ENCODE measurements around the gene TMPRSS5.

- TF ChIP-seq, protein P1, sequence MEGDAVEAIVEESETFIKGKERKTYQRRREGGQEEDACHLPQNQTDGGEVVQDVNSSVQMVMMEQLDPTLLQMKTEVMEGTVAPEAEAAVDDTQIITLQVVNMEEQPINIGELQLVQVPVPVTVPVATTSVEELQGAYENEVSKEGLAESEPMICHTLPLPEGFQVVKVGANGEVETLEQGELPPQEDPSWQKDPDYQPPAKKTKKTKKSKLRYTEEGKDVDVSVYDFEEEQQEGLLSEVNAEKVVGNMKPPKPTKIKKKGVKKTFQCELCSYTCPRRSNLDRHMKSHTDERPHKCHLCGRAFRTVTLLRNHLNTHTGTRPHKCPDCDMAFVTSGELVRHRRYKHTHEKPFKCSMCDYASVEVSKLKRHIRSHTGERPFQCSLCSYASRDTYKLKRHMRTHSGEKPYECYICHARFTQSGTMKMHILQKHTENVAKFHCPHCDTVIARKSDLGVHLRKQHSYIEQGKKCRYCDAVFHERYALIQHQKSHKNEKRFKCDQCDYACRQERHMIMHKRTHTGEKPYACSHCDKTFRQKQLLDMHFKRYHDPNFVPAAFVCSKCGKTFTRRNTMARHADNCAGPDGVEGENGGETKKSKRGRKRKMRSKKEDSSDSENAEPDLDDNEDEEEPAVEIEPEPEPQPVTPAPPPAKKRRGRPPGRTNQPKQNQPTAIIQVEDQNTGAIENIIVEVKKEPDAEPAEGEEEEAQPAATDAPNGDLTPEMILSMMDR (IDR thresholded peaks at IDR 0.05 in 2 of 3, conservative IDR thresholded peaks at IDR 0.05 in 1 of 3; ENCODE audit: borderline replicate concordance in 1 of 3, insufficient read depth in 1 of 3, low read depth in 2 of 3, low read length in 2 of 3), result no peak
- TF ChIP-seq YY1 (IDR thresholded peaks at IDR 0.05; ENCODE audit: extremely low read depth, insufficient replicate concordance, low read depth, low read length), result no peak
- no peak for TF ChIP-seq FOSL1 (IDR thresholded peaks at IDR 0.05; ENCODE audit: low read depth)
- TF ChIP-seq POLR2AphosphoS5 (IDR thresholded peaks at IDR 0.05; ENCODE audit: low read depth, low read length), result no peak
- TF ChIP-seq EZH2phosphoT487 (IDR thresholded peaks at IDR 0.05; ENCODE audit: borderline replicate concordance), result no peak
- TF ChIP-seq, protein P2, sequence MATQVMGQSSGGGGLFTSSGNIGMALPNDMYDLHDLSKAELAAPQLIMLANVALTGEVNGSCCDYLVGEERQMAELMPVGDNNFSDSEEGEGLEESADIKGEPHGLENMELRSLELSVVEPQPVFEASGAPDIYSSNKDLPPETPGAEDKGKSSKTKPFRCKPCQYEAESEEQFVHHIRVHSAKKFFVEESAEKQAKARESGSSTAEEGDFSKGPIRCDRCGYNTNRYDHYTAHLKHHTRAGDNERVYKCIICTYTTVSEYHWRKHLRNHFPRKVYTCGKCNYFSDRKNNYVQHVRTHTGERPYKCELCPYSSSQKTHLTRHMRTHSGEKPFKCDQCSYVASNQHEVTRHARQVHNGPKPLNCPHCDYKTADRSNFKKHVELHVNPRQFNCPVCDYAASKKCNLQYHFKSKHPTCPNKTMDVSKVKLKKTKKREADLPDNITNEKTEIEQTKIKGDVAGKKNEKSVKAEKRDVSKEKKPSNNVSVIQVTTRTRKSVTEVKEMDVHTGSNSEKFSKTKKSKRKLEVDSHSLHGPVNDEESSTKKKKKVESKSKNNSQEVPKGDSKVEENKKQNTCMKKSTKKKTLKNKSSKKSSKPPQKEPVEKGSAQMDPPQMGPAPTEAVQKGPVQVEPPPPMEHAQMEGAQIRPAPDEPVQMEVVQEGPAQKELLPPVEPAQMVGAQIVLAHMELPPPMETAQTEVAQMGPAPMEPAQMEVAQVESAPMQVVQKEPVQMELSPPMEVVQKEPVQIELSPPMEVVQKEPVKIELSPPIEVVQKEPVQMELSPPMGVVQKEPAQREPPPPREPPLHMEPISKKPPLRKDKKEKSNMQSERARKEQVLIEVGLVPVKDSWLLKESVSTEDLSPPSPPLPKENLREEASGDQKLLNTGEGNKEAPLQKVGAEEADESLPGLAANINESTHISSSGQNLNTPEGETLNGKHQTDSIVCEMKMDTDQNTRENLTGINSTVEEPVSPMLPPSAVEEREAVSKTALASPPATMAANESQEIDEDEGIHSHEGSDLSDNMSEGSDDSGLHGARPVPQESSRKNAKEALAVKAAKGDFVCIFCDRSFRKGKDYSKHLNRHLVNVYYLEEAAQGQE (IDR thresholded peaks at IDR 0.05; ENCODE audit: low read depth), result no peak
- TF ChIP-seq, protein P3, sequence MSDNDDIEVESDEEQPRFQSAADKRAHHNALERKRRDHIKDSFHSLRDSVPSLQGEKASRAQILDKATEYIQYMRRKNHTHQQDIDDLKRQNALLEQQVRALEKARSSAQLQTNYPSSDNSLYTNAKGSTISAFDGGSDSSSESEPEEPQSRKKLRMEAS (IDR thresholded peaks at IDR 0.05), result no peak
- TF ChIP-seq RAD21 (IDR thresholded peaks at IDR 0.05; ENCODE audit: low read depth), result no peak
- TF ChIP-seq, protein P4, sequence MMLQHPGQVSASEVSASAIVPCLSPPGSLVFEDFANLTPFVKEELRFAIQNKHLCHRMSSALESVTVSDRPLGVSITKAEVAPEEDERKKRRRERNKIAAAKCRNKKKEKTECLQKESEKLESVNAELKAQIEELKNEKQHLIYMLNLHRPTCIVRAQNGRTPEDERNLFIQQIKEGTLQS (IDR thresholded peaks at IDR 0.05), result no peak
- no peak for TF ChIP-seq TCF7L2 (IDR thresholded peaks at IDR 0.05; ENCODE audit: borderline replicate concordance, extremely low read depth, insufficient read depth, insufficient read length)
- no peak for TF ChIP-seq POLR2A (IDR thresholded peaks at IDR 0.05; ENCODE audit: borderline replicate concordance, extremely low read depth, insufficient read depth, insufficient read length)
- TF ChIP-seq JUND (IDR thresholded peaks at IDR 0.05), result no peak
- no peak for TF ChIP-seq EZH2 (IDR thresholded peaks at IDR 0.05)
These were observed 30.2 kb upstream of the TMPRSS5 start for GRCh38 chr11:113736323-113736722.
